GM10266 (cell line): ENCODE results near the gene ARL5A.

Experiments
- DNase-seq: peaks from one replicate; pipeline ENCODE4 v3.0.0; 2012; ENCODE audit errors: extremely low spot score
- CTCF ChIP-seq: IDR thresholded peaks from 2 replicates; pipeline ENCODE4 v1.5.1; 2012; ENCODE audit warnings: mild to moderate bottlenecking, low read depth; ENCODE audit not compliant: control insufficient read depth, insufficient read depth; ENCODE audit errors: missing control alignments

The ARL5A gene

GRCh38 chr2:151824886-151825285 lies 3.3 kb downstream of the ARL5A start:
- no peak for TF ChIP-seq CTCF
- DNase-seq = no peak

GRCh38 chr2:151823651-151824050 lies 4.6 kb downstream of the ARL5A start:
- TF ChIP-seq CTCF = no peak
- no peak for DNase-seq

GRCh38 chr2:151819920-151820319 lies 8.3 kb downstream of the ARL5A start:
- no peak for TF ChIP-seq CTCF
- no peak for DNase-seq

DNA sequence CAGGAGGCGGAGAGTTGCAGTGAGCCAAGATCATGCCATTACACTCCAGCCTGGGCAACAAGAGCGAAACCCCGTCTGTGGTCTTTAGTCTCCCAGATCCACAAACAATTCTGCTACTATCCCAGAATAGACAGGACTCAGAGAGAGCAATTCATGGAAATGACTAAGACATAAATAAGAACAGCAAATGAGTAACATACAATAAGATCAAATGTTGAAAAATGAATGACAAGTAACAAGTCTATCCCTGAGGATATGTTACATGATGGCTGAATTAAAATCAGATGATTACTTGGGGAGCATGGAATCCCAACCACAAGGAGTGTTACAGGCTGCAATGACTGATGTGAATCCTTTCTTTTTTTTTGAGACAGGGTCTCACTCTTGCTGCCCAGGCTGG lies 10.3 kb downstream of the ARL5A start:
- TF ChIP-seq CTCF = no peak

DNA sequence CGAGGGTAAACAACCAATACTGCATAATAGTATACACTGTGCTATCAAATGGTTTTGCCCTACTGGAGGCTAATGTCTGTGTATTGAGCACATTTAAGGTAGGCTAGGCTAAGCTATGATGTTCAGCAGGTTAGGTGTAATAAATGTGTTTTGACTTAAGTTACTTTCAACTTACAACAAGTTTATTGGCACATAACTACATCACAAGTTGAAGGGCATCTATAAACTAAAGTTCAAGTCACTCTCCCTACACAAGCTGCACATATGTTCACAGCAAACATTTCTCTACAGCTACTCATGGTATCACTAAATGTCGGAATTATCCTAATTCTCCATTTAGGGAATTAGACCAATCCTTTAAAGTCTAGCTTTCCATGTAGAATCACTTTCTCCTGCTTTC lies 11.4 kb downstream of the ARL5A start:
- DNase-seq = no peak
- TF ChIP-seq CTCF = no peak

More for the DNA sequence above, 10.3 kb downstream of the ARL5A start:
- DNase-seq = no peak

DNA sequence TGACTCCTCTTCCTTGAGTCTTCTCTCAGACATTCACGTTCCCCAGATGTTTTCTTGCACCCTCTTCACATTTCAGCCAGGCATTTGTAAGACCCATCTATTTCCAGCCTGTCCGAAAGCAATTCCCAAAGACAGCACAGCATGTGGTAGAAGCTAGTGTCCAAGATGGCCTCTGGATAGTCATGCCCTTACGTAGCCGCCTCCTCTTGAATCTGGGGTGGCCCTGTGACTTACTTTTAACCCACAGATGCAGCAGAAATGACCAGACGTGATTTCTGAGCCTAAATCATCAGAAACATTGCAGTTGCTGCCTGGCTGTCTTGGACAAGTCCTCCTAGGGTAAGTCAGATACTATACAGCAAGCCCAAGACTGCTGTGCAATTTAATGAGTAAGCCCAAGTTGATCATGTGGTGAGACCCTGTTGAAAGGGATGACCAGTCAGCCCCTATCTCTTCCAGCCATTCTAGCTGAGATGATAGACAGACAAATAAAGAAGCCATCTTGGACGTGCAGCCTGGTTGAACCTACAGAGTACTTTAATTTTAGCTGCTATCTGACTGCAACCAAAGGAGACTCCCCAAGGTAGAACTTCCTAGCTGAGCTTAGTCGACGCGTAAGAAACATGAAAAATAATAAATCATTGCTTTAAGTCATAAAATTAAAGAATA lies 12.3 kb downstream of the ARL5A start:
- no peak for DNase-seq
- no peak for TF ChIP-seq CTCF

- DNase-seq = no peak
- no peak for TF ChIP-seq CTCF
These were observed 17.7 kb downstream of the ARL5A start for GRCh38 chr2:151810489-151810888.
